Medulla oblongata (tissue), 1 donor: ENCODE results near the gene HES3.

Experiments
- DNase-seq: peaks from one replicate; pipeline ENCODE4 v3.0.0-alpha.2; 2015; ENCODE audit errors: extremely low spot score

HES3 gene

GRCh38 chr1:6262555-6263420, 18.8 kb downstream of the HES3 start:
- DNase-seq, result no peak

- no peak for DNase-seq
These were observed 19.7 kb downstream of the HES3 start for GRCh38 chr1:6263716-6264115.

GRCh38 chr1:6265151-6265550, 21.2 kb downstream of the HES3 start:
- no peak for DNase-seq

- DNase-seq, result no peak
These were observed 22.7 kb downstream of the HES3 start for GRCh38 chr1:6266641-6267040.

- DNase-seq, result no peak
These were observed 23.8 kb downstream of the HES3 start for GRCh38 chr1:6267686-6268322.

GRCh38 chr1:6268415-6268814, 24.4 kb downstream of the HES3 start:
- no peak for DNase-seq

GRCh38 chr1:6269296-6269695, 25.3 kb downstream of the HES3 start:
- no peak for DNase-seq

GRCh38 chr1:6269720-6270400, 25.9 kb downstream of the HES3 start:
- no peak for DNase-seq

- no peak for DNase-seq
These were observed 26.4 kb downstream of the HES3 start for GRCh38 chr1:6270401-6270800.

- DNase-seq, result no peak
These were observed 27.0 kb downstream of the HES3 start for GRCh38 chr1:6271006-6271405.

- DNase-seq, result no peak
These were observed 27.6 kb downstream of the HES3 start for GRCh38 chr1:6271554-6271953.

GRCh38 chr1:6272452-6272851, 28.5 kb downstream of the HES3 start:
- no peak for DNase-seq

GRCh38 chr1:6272868-6273267, 28.9 kb downstream of the HES3 start:
- no peak for DNase-seq

- peak; percentile 60 for DNase-seq
These were observed 29.5 kb downstream of the HES3 start for GRCh38 chr1:6273380-6273891.

- no peak for DNase-seq
These were observed 30.1 kb downstream of the HES3 start for GRCh38 chr1:6274102-6274501.

- no peak for DNase-seq
These were observed 30.7 kb downstream of the HES3 start for GRCh38 chr1:6274622-6275139.

- DNase-seq, result peak; percentile 21
These were observed 32.1 kb downstream of the HES3 start for GRCh38 chr1:6275826-6276782.

- DNase-seq, result no peak
These were observed 33.0 kb downstream of the HES3 start for GRCh38 chr1:6276811-6277555.

GRCh38 chr1:6278263-6278662, 34.3 kb downstream of the HES3 start:
- DNase-seq, result no peak

GRCh38 chr1:6279066-6279465, 35.1 kb downstream of the HES3 start:
- DNase-seq, result no peak
